Gastrocnemius medialis (tissue), 4 donors: ENCODE results near the gene ST6GALNAC3. TPM values are rescaled to one million over a fixed set of nuclear protein-coding genes. Genes with fewer than 3 reads are reported as not detected.

Experiments used
- ATAC-seq, 2 donors: fragments of 150-250 bp; one replicate each; pipeline ENCODE4 v1.9.1; 2016
- DNase-seq, 2 donors: peaks; one replicate each; pipeline ENCODE4 v3.0.0-alpha.2; 2019
- H3K27ac ChIP-seq, 4 donors: fragments of 200-600 bp; sonication (generic); 1 replicate in 1 of 4; 2 replicates in 3 of 4; pipeline ENCODE4 v1.5.1; 2016 to 2018; ENCODE audit warnings: mild to moderate bottlenecking in 2 of 4, moderate library complexity in 1 of 4
- H3K27me3 ChIP-seq, 3 donors: fragments of 200-600 bp; sonication (generic) in 2 of 3; 1 replicate in 1 of 3; 2 replicates in 2 of 3; pipeline versions ENCODE4 v1.5.1 to v1.6.0; 2016 to 2019; ENCODE audit warnings: mild to moderate bottlenecking in 1 of 3, moderate library complexity in 1 of 3
- H3K36me3 ChIP-seq, 2 donors: fragments of 200-600 bp; sonication (generic) in 1 of 2; one replicate each; pipeline ENCODE4 v1.5.1; 2017 to 2018
- H3K4me1 ChIP-seq, 2 donors: fragments of 200-600 bp; sonication (generic) in 1 of 2; one replicate each; pipeline ENCODE4 v1.5.1; 2016 to 2017; ENCODE audit warnings: mild to moderate bottlenecking in 2 of 2
- H3K4me3 ChIP-seq, 4 donors: fragments of 200-600 bp; sonication (generic) in 3 of 4; 1 replicate in 1 of 4; 2 replicates in 3 of 4; pipeline ENCODE4 v1.5.1; 2016 to 2019; ENCODE audit warnings: mild to moderate bottlenecking in 2 of 4
- H3K9me3 ChIP-seq, 3 donors: fragments of 200-600 bp; sonication (generic) in 2 of 3; 1 replicate in 1 of 3; 2 replicates in 2 of 3; pipeline ENCODE4 v1.5.1; 2016 to 2019
- POLR2A ChIP-seq, 2 donors: fragments of 450-650 bp; IDR thresholded peaks; one replicate each; pipeline ENCODE4 v1.6.1; 2017; ENCODE audit warnings: antibody characterized with exemption in 2 of 2, mild to moderate bottlenecking in 2 of 2, moderate library complexity in 2 of 2
- in situ Hi-C, 4 donors: fragments of 200-750 bp; cut with MboI; loops; one replicate each; pipeline versions ENCODE4 v1.15.0 to v1.8.0; 2017; ENCODE audit warnings: low sequenced_read_pairs in 4 of 4
- intact Hi-C: fragments of 100-400 bp; cut with DNase I; formaldehyde crosslinking; loops from one replicate; pipeline ENCODE4 v1.15.1; 2023; ENCODE audit warnings: low total_unique reads
- total RNA-seq, 4 donors: library from RNA; depleted of rRNA; stranded (reverse); fragments of >200 nt; gene quantifications; one replicate each; pipeline versions ENCODE4 v1.1.0 to v1.2.3, GENCODE V29; 2016
- TF ChIP-seq, protein P1 (sequence below), 5 experiments: fragments of 450-650 bp in 3 of 5; fragments of 200-600 bp in 2 of 5; sonication (generic) in 2 of 5; IDR thresholded peaks in 4 of 5; conservative IDR thresholded peaks in 1 of 5; 1 replicate in 4 of 5; 2 replicates in 1 of 5; pipeline ENCODE4 v1.5.1; 2016 to 2019; ENCODE audit warnings: antibody characterized with exemption in 5 of 5, mild to moderate bottlenecking in 3 of 5, moderate library complexity in 3 of 5

ST6GALNAC3 gene
- total RNA-seq, 4 donors from 2014 or later = 1.7 to 3.9 (median 2.8) TPM

- H3K27ac ChIP-seq = no peak overlapping the region
- H3K4me1 ChIP-seq = no peaks in the 10 kb centered on the region
- intact Hi-C loops = no loop called here
- no peak overlapping the region for H3K4me3 ChIP-seq
- in situ Hi-C loops = no loop called here
- no peaks in the 10 kb centered on the region for H3K9me3 ChIP-seq
- ATAC-seq (no peak), DNase-seq (no peak)
- no peak for TF ChIP-seq POLR2A (IDR thresholded peaks at IDR 0.05)
- TF ChIP-seq, protein P1, sequence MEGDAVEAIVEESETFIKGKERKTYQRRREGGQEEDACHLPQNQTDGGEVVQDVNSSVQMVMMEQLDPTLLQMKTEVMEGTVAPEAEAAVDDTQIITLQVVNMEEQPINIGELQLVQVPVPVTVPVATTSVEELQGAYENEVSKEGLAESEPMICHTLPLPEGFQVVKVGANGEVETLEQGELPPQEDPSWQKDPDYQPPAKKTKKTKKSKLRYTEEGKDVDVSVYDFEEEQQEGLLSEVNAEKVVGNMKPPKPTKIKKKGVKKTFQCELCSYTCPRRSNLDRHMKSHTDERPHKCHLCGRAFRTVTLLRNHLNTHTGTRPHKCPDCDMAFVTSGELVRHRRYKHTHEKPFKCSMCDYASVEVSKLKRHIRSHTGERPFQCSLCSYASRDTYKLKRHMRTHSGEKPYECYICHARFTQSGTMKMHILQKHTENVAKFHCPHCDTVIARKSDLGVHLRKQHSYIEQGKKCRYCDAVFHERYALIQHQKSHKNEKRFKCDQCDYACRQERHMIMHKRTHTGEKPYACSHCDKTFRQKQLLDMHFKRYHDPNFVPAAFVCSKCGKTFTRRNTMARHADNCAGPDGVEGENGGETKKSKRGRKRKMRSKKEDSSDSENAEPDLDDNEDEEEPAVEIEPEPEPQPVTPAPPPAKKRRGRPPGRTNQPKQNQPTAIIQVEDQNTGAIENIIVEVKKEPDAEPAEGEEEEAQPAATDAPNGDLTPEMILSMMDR (IDR thresholded peaks at IDR 0.05 in 4 of 5, conservative IDR thresholded peaks at IDR 0.05 in 1 of 5) = no peak
- no peaks in the 10 kb centered on the region for H3K27me3 ChIP-seq
- no peaks in the 10 kb centered on the region for H3K36me3 ChIP-seq
Observed at GRCh38 chr1:76418531-76418930, 344.0 kb downstream of the ST6GALNAC3 start.

DNA sequence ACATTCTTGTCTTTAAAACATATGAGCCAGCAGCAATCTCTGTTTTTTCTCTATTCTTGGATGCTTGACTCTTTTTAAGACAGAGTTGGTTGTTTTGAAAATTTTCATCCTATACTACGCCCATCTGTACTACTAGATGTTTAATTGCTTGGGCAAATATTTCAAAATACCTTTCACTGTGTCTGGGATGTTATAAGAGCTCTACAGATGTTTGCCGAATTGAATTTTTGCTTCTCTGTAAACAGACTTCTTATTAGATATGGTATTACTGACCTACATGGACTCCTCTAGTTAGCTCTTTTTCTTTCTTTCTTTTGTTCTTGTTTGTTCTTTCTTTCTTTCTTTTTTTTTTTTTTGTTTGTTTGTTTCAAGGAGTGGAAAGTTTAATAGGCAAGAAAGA, 345.1 kb downstream of the ST6GALNAC3 start:
- in situ Hi-C loops = no loop called here
- TF ChIP-seq POLR2A (IDR thresholded peaks at IDR 0.05) = no peak
- TF ChIP-seq, protein P1 (IDR thresholded peaks at IDR 0.05 in 4 of 5, conservative IDR thresholded peaks at IDR 0.05 in 1 of 5) = no peak
- Histone ChIP-seq H3K4me1 (no peaks in the 10 kb centered on the region), H3K27ac (no peak overlapping the region), H3K36me3 (no peaks in the 10 kb centered on the region), H3K4me3 (no peak overlapping the region), H3K27me3 (no peaks in the 10 kb centered on the region), H3K9me3 (no peaks in the 10 kb centered on the region)
- DNase-seq = no peak
- ATAC-seq = no peak
- intact Hi-C loops = no loop called here

DNA sequence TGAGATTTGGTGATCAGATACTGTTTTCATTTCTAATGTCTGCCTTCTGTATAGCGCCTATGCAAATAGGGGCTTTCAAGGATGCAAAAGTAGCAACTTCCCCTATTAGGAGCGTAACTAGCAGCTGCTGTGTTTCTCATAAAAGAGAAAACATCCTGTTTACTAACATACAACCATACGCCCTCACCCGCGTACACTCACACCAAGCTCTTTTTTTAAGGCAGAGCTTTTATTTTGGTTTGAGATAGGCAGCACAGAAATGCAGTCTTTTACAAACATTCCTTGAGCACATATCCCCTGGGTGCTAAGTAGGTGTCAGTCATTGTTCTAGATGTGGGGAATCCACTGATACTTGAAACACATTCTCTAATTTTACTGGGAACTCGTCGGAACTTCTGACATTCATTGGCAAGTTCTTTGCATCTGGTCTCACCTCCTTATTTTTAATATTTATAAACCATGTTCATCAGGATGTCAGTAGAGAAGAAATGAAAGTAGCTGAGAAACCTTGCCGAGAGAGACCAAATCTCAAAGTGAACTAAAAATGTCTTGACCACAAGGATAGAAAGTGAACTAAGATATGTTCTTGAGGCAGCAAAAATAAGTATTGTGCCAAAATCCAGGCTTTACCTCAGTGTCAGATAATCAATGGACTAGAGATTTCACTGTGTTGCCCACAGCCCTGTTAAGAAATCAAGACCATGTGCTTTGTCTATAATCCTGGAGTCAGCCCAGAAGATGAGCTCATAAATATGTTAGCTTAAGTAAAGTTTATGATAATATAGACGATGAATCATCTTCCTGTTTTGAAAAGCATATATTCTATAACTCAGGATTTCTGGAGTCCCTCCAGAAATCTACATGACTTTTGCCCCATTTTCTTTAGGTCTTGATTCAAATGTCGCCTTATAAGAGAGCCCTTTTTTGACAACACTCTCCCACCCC, 350.9 kb downstream of the ST6GALNAC3 start:
- DNase-seq = no peak
- intact Hi-C loops = no loop called here
- Histone ChIP-seq H3K4me3 (no peak overlapping the region), H3K36me3 (no peaks in the 10 kb centered on the region), H3K27ac (no peak overlapping the region), H3K4me1 (no peaks in the 10 kb centered on the region), H3K27me3 (no peaks in the 10 kb centered on the region), H3K9me3 (no peaks in the 10 kb centered on the region)
- TF ChIP-seq, protein P1 (IDR thresholded peaks at IDR 0.05 in 4 of 5, conservative IDR thresholded peaks at IDR 0.05 in 1 of 5) = no peak
- no peak for TF ChIP-seq POLR2A (IDR thresholded peaks at IDR 0.05)
- ATAC-seq = no peak
- in situ Hi-C loops = no loop called here

- no peak for DNase-seq
- intact Hi-C loops (no loop called here), in situ Hi-C loops (no loop called here)
- no peaks in the 10 kb centered on the region for H3K36me3 ChIP-seq
- H3K4me3 ChIP-seq = no peak overlapping the region
- no peak for ATAC-seq
- H3K27me3 ChIP-seq = no peaks in the 10 kb centered on the region
- no peaks in the 10 kb centered on the region for H3K4me1 ChIP-seq
- H3K9me3 ChIP-seq = no peaks in the 10 kb centered on the region
- H3K27ac ChIP-seq = no peak overlapping the region
- TF ChIP-seq POLR2A (IDR thresholded peaks at IDR 0.05) = no peak
- TF ChIP-seq, protein P1 (IDR thresholded peaks at IDR 0.05 in 4 of 5, conservative IDR thresholded peaks at IDR 0.05 in 1 of 5) = no peak
Observed at GRCh38 chr1:76426606-76427005, 352.1 kb downstream of the ST6GALNAC3 start.
